Measurements from ENCODE around the gene RBM20. TPM values are rescaled to one million over a fixed set of nuclear protein-coding genes. Genes with fewer than 3 reads are reported as not detected.
A peak's percentile ranks its signal among the peaks of the same experiment; 100 is the strongest.

RBM20 gene
- total RNA-seq, 6 experiments from 2014 or later: 0.04 to 0.29 (median 0.06) TPM

GRCh38 chr10:110876788-110877187 lies 232.7 kb downstream of the RBM20 start:
- no peak overlapping the region for H3K4me3 ChIP-seq
- no peak overlapping the region for H3K27ac ChIP-seq
- no peaks in the 10 kb centered on the region for H3K27me3 ChIP-seq
- H3K36me3 ChIP-seq: peaks cover 0 to 13% (median 6%) of the 10 kb centered on the region in 4 donors
- WGBS (ENCODE audit: insufficient coverage, low coverage, low lambda C conversion rate, missing lambda C conversion rate): 100% methylated on average over 1 of the region's 1 CpG
- peaks cover 0 to 16% (median 2%) of the 10 kb centered on the region in 4 donors for H3K4me1 ChIP-seq
- TF ChIP-seq CTCF (IDR thresholded peaks at IDR 0.05) (no peak), POLR2A (IDR thresholded peaks at IDR 0.05) (no peak)
- no peaks in the 10 kb centered on the region for H3K9me3 ChIP-seq
- intact Hi-C loops (cut with DNase I): no loop called here
- DNase-seq (no peak), ATAC-seq (no peak)

- no peak for TF ChIP-seq CTCF (IDR thresholded peaks at IDR 0.05)
- TF ChIP-seq POLR2A (IDR thresholded peaks at IDR 0.05): no peak
- DNase-seq (no peak), ATAC-seq (no peak)
- intact Hi-C loops (cut with DNase I): no loop called here
- no peaks in the 10 kb centered on the region for H3K27me3 ChIP-seq
- H3K36me3 ChIP-seq: peaks cover 0 to 28% (median 8%) of the 10 kb centered on the region in 4 donors
- H3K4me1 ChIP-seq: peaks cover 0 to 10% (median 1%) of the 10 kb centered on the region in 4 donors
- no peak overlapping the region for H3K4me3 ChIP-seq
- no peaks in the 10 kb centered on the region for H3K9me3 ChIP-seq
- H3K27ac ChIP-seq: no peak overlapping the region
- WGBS (ENCODE audit: insufficient coverage, low coverage, low lambda C conversion rate, missing lambda C conversion rate): 90% methylated on average over 3 of the region's 3 CpGs
Observed at GRCh38 chr10:110880012-110880411, 235.9 kb downstream of the RBM20 start.

- DNase-seq: no peak
- no peak overlapping the region for H3K4me3 ChIP-seq
- TF ChIP-seq POLR2A (IDR thresholded peaks at IDR 0.05): no peak
- no peak for TF ChIP-seq CTCF (IDR thresholded peaks at IDR 0.05)
- 72% methylated on average over 9 of the region's 9 CpGs for WGBS (ENCODE audit: insufficient coverage, low coverage, low lambda C conversion rate, missing lambda C conversion rate)
- no peak overlapping the region for H3K27ac ChIP-seq
- peak in 2 of 4 donors; percentile 48 to 54 for ATAC-seq
- H3K36me3 ChIP-seq: peaks cover 0 to 34% (median 11%) of the 10 kb centered on the region in 4 donors
- H3K4me1 ChIP-seq: peaks cover 0 to 18% (median 0%) of the 10 kb centered on the region in 4 donors
- no peaks in the 10 kb centered on the region for H3K27me3 ChIP-seq
- intact Hi-C loops (cut with DNase I): no loop called here
- no peaks in the 10 kb centered on the region for H3K9me3 ChIP-seq
Observed at GRCh38 chr10:110881247-110881646, 237.1 kb downstream of the RBM20 start.

GRCh38 chr10:110881905-110882304 lies 237.8 kb downstream of the RBM20 start:
- DNase-seq: no peak
- WGBS (ENCODE audit: insufficient coverage, low coverage, low lambda C conversion rate, missing lambda C conversion rate): 34% methylated on average over 4 of the region's 4 CpGs
- Histone ChIP-seq H3K9me3 (no peaks in the 10 kb centered on the region), H3K4me1 (peaks cover 0 to 18% (median 0%) of the 10 kb centered on the region in 4 donors), H3K27ac (no peak overlapping the region), H3K27me3 (no peaks in the 10 kb centered on the region), H3K4me3 (no peak overlapping the region), H3K36me3 (peaks cover 0 to 34% (median 11%) of the 10 kb centered on the region in 4 donors)
- TF ChIP-seq CTCF (IDR thresholded peaks at IDR 0.05): no peak
- no peak for TF ChIP-seq POLR2A (IDR thresholded peaks at IDR 0.05)
- peak in 2 of 4 donors; percentile 48 to 59 for ATAC-seq
- intact Hi-C loops (cut with DNase I): no loop called here

GRCh38 chr10:110883924-110884323 lies 239.8 kb downstream of the RBM20 start:
- Histone ChIP-seq H3K27ac (no peak overlapping the region), H3K27me3 (no peaks in the 10 kb centered on the region), H3K9me3 (no peaks in the 10 kb centered on the region), H3K4me1 (peaks cover 0 to 18% (median 0%) of the 10 kb centered on the region in 4 donors), H3K36me3 (peaks cover 0 to 53% (median 6%) of the 10 kb centered on the region in 4 donors), H3K4me3 (no peak overlapping the region)
- no peak for TF ChIP-seq CTCF (IDR thresholded peaks at IDR 0.05)
- no peak for TF ChIP-seq POLR2A (IDR thresholded peaks at IDR 0.05)
- ATAC-seq: no peak
- DNase-seq: no peak
- intact Hi-C loops (cut with DNase I): no loop called here
- WGBS (ENCODE audit: insufficient coverage, low coverage, low lambda C conversion rate, missing lambda C conversion rate): 76% methylated on average over 10 of the region's 10 CpGs
